HAP-1 (cell line): ENCODE results near the gene PEAK3.

Source experiments
- DNase-seq, 2 experiments: peaks; one replicate each; pipeline ENCODE4 v3.0.0-alpha.2; 2016 to 2020; ENCODE audit warnings: low spot score in 2 of 2
- H3K27me3 ChIP-seq: fragments of 250-450 bp; sonication (Bioruptor Pico); 2 replicates; pipeline ENCODE4 v1.5.1; 2020; ENCODE audit warnings: low read depth, mild to moderate bottlenecking, moderate library complexity
- H3K36me3 ChIP-seq: fragments of 250-450 bp; sonication (Bioruptor Pico); replicated peaks from 2 replicates; pipeline ENCODE4 v1.5.1; 2020; ENCODE audit warnings: mild to moderate bottlenecking
- H3K4me1 ChIP-seq: fragments of 250-450 bp; sonication (Bioruptor Pico); 2 replicates; pipeline ENCODE4 v1.5.1; 2020; ENCODE audit warnings: mild to moderate bottlenecking
- H3K4me3 ChIP-seq: fragments of 250-450 bp; sonication (Bioruptor Pico); 2 replicates; pipeline ENCODE4 v1.5.1; 2020; ENCODE audit warnings: mild to moderate bottlenecking, moderate library complexity
- H3K9me3 ChIP-seq: fragments of 250-450 bp; sonication (Bioruptor Pico); 2 replicates; pipeline ENCODE4 v1.5.1; 2020; ENCODE audit warnings: mild to moderate bottlenecking, moderate library complexity
- in situ Hi-C: fragments of 300-500 bp; cut with MboI; formaldehyde crosslinking; loops from 3 replicates; pipeline ENCODE4 v1.14.3; 2020; ENCODE audit warnings: low sequenced_read_pairs, inconsistent platforms, mixed read lengths

The PEAK3 gene

GRCh38 chr19:2321565-2322283 is 39.7 kb upstream of the PEAK3 start:
- no peaks in the 10 kb centered on the region for H3K4me1 ChIP-seq
- no peak for DNase-seq
- H3K9me3 ChIP-seq, result no peaks in the 10 kb centered on the region
- peaks cover 33% of the 10 kb centered on the region for H3K36me3 ChIP-seq
- H3K4me3 ChIP-seq, result no peak overlapping the region
- in situ Hi-C loops, result no loop called here
- H3K27me3 ChIP-seq, result no peaks in the 10 kb centered on the region

GRCh38 chr19:2320939-2321338 is 39.0 kb upstream of the PEAK3 start:
- H3K4me3 ChIP-seq, result no peak overlapping the region
- H3K36me3 ChIP-seq, result peaks cover 31% of the 10 kb centered on the region
- in situ Hi-C loops, result no loop called here
- no peak for DNase-seq
- no peaks in the 10 kb centered on the region for H3K27me3 ChIP-seq
- no peaks in the 10 kb centered on the region for H3K4me1 ChIP-seq
- H3K9me3 ChIP-seq, result no peaks in the 10 kb centered on the region

- in situ Hi-C loops, result no loop called here
- peaks cover 7% of the 10 kb centered on the region; the same call in 1 of the 2 replicates for H3K9me3 ChIP-seq
- H3K4me3 ChIP-seq, result no peak overlapping the region
- DNase-seq, result no peak
- H3K36me3 ChIP-seq, result peaks cover 26% of the 10 kb centered on the region
- no peaks in the 10 kb centered on the region for H3K4me1 ChIP-seq
- no peaks in the 10 kb centered on the region for H3K27me3 ChIP-seq
Measured at GRCh38 chr19:2320049-2320448, 38.1 kb upstream of the PEAK3 start.

GRCh38 chr19:2319551-2319950 is 37.6 kb upstream of the PEAK3 start:
- H3K36me3 ChIP-seq, result peaks cover 23% of the 10 kb centered on the region
- in situ Hi-C loops, result no loop called here

GRCh38 chr19:2318923-2319322 is 36.9 kb upstream of the PEAK3 start:
- no peaks in the 10 kb centered on the region for H3K4me1 ChIP-seq
- no peak for DNase-seq
- H3K36me3 ChIP-seq, result peaks cover 17% of the 10 kb centered on the region
- in situ Hi-C loops, result no loop called here
- peaks cover 11% of the 10 kb centered on the region; the same call in 1 of the 2 replicates for H3K9me3 ChIP-seq
- no peak overlapping the region for H3K4me3 ChIP-seq
- no peaks in the 10 kb centered on the region for H3K27me3 ChIP-seq

More at GRCh38 chr19:2319551-2319950, 37.6 kb upstream of the PEAK3 start:
- Histone ChIP-seq H3K4me1 (no peaks in the 10 kb centered on the region), H3K27me3 (no peaks in the 10 kb centered on the region), H3K9me3 (peaks cover 11% of the 10 kb centered on the region; the same call in 1 of the 2 replicates), H3K4me3 (no peak overlapping the region)
- DNase-seq, result no peak

GRCh38 chr19:2317756-2318155 is 35.8 kb upstream of the PEAK3 start:
- no peak for DNase-seq

GRCh38 chr19:2317300-2317699 is 35.3 kb upstream of the PEAK3 start:
- Histone ChIP-seq H3K9me3 (peaks cover 11% of the 10 kb centered on the region; the same call in 1 of the 2 replicates), H3K36me3 (peaks cover 6% of the 10 kb centered on the region), H3K27me3 (no peaks in the 10 kb centered on the region), H3K4me3 (no peak overlapping the region), H3K4me1 (no peaks in the 10 kb centered on the region)
- in situ Hi-C loops, result no loop called here
- no peak for DNase-seq

More at GRCh38 chr19:2317756-2318155, 35.8 kb upstream of the PEAK3 start:
- peaks cover 10% of the 10 kb centered on the region for H3K36me3 ChIP-seq
- H3K4me1 ChIP-seq, result no peaks in the 10 kb centered on the region
- H3K4me3 ChIP-seq, result no peak overlapping the region
- H3K9me3 ChIP-seq, result peaks cover 11% of the 10 kb centered on the region; the same call in 1 of the 2 replicates
- no peaks in the 10 kb centered on the region for H3K27me3 ChIP-seq
- in situ Hi-C loops, result no loop called here

GRCh38 chr19:2315818-2316353 is 33.9 kb upstream of the PEAK3 start:
- in situ Hi-C loops, result no loop called here
- peak; percentile 4 to 68 for DNase-seq
- H3K4me1 ChIP-seq, result no peaks in the 10 kb centered on the region
- H3K36me3 ChIP-seq, result no peaks in the 10 kb centered on the region
- no peak overlapping the region for H3K4me3 ChIP-seq
- H3K9me3 ChIP-seq, result peaks cover 11% of the 10 kb centered on the region; the same call in 1 of the 2 replicates
- H3K27me3 ChIP-seq, result no peaks in the 10 kb centered on the region

GRCh38 chr19:2315121-2315817 is 33.3 kb upstream of the PEAK3 start:
- Histone ChIP-seq H3K27me3 (no peaks in the 10 kb centered on the region), H3K4me1 (no peaks in the 10 kb centered on the region), H3K9me3 (peaks cover 11% of the 10 kb centered on the region; the same call in 1 of the 2 replicates), H3K36me3 (no peaks in the 10 kb centered on the region), H3K4me3 (no peak overlapping the region)
- in situ Hi-C loops, result no loop called here
- DNase-seq, result no peak

GRCh38 chr19:2312820-2313501 is 31.0 kb upstream of the PEAK3 start:
- Histone ChIP-seq H3K9me3 (peaks cover 11% of the 10 kb centered on the region; the same call in 1 of the 2 replicates), H3K27me3 (no peaks in the 10 kb centered on the region), H3K36me3 (no peaks in the 10 kb centered on the region), H3K4me1 (0 out of 2 replicates have a peak, but pooled peaks cover 3% of the 10 kb centered on the region), H3K4me3 (no peak overlapping the region)
- no peak for DNase-seq
- in situ Hi-C loops, result no loop called here

GRCh38 chr19:2311093-2311492 is 29.1 kb upstream of the PEAK3 start:
- H3K27me3 ChIP-seq, result no peaks in the 10 kb centered on the region
- no peak overlapping the region for H3K4me3 ChIP-seq
- no peak for DNase-seq
- H3K4me1 ChIP-seq, result 0 out of 2 replicates have a peak, but pooled peaks cover 3% of the 10 kb centered on the region
- in situ Hi-C loops, result no loop called here
- peaks cover 11% of the 10 kb centered on the region; the same call in 1 of the 2 replicates for H3K9me3 ChIP-seq
- no peaks in the 10 kb centered on the region for H3K36me3 ChIP-seq

GRCh38 chr19:2309734-2310362 is 27.9 kb upstream of the PEAK3 start:
- Histone ChIP-seq H3K4me1 (0 out of 2 replicates have a peak, but pooled peaks cover 3% of the 10 kb centered on the region), H3K27me3 (no peaks in the 10 kb centered on the region), H3K9me3 (peaks cover 2% of the 10 kb centered on the region; the same call in 1 of the 2 replicates), H3K36me3 (no peaks in the 10 kb centered on the region), H3K4me3 (no peak overlapping the region)
- in situ Hi-C loops, result no loop called here
- DNase-seq, result no peak

GRCh38 chr19:2308114-2308556 is 26.2 kb upstream of the PEAK3 start, which contains the start of gene LINGO3:
Gene LINGO3, minus strand, starts transcription at chr19:2308154. Its CDS starts 16,378 bp downstream, at chr19:2291776.
- DNase-seq, result no peak
- Histone ChIP-seq H3K4me1 (0 out of 2 replicates have a peak, but pooled peaks cover 3% of the 10 kb centered on the region), H3K27me3 (no peaks in the 10 kb centered on the region), H3K36me3 (no peaks in the 10 kb centered on the region), H3K9me3 (no peaks in the 10 kb centered on the region), H3K4me3 (peak within 1 kb of the TSS; percentile 29)
- in situ Hi-C loops, result no loop called here
